Kidney (tissue), 14 donors: ENCODE results near the gene SCN4A. TPM values are rescaled to one million over a fixed set of nuclear protein-coding genes. Genes with fewer than 3 reads are reported as not detected.

Experiments
- DNase-seq, 5 donors: peaks; one replicate each; pipeline ENCODE4 v3.0.0-alpha.2; 2013 to 2020
- FAIRE-seq: peaks from 2 replicates; lab custom pipeline; 2012; peaks lifted over from hg19 to GRCh38; lab: Jason Lieb, UNC
- H3K27ac ChIP-seq, 2 donors: one replicate each; pipeline ENCODE4 v1.7.0; 2013; ENCODE audit warnings: low read depth in 2 of 2, low read length in 2 of 2, inconsistent platforms in 1 of 2
- H3K27me3 ChIP-seq: one replicate; pipeline ENCODE4 v1.7.1; 2013; ENCODE audit warnings: low read length, inconsistent platforms; ENCODE audit not compliant: control insufficient read depth, insufficient read depth
- H3K36me3 ChIP-seq, 3 donors: one replicate each; pipeline versions ENCODE4 v1.7.0 to v1.7.1; 2013; ENCODE audit warnings: low read length in 3 of 3, control low read depth in 1 of 3, inconsistent platforms in 1 of 3; ENCODE audit not compliant: insufficient read depth in 3 of 3, control insufficient read depth in 2 of 3
- H3K4me1 ChIP-seq, 3 donors: one replicate each; pipeline versions ENCODE4 v1.7.0 to v1.7.1; 2013; ENCODE audit warnings: low read length in 3 of 3, inconsistent platforms in 1 of 3, low read depth in 1 of 3; ENCODE audit not compliant: control insufficient read depth in 2 of 3, insufficient read depth in 2 of 3
- H3K4me3 ChIP-seq, 3 donors: one replicate each; pipeline versions ENCODE4 v1.7.0 to v1.8.1; 2013; ENCODE audit warnings: low read length in 3 of 3, control low read depth in 1 of 3, inconsistent platforms in 1 of 3
- H3K9ac ChIP-seq, 3 donors: one replicate each; pipeline versions ENCODE4 v1.7.0 to v1.7.1; 2013; ENCODE audit warnings: low read length in 3 of 3, control low read depth in 1 of 3, inconsistent platforms in 1 of 3
- H3K9me3 ChIP-seq, 3 donors: one replicate each; pipeline versions ENCODE4 v1.7.0 to v1.7.1; 2013; ENCODE audit warnings: low read length in 3 of 3, control low read depth in 1 of 3, inconsistent platforms in 1 of 3; ENCODE audit not compliant: control insufficient read depth in 2 of 3, insufficient read depth in 1 of 3
- intact Hi-C: fragments of 100-400 bp; cut with DNase I; formaldehyde crosslinking; loops from one replicate; pipeline ENCODE4 v1.11.1; 2022
- polyA plus RNA-seq: library from polyadenylated mRNA; stranded (reverse); fragments of 350-450 nt; fragmentation: Illumina TruSeq; extraction: RNeasy Lipid Tissue Mini Kit (QIAGEN cat#74804); gene quantifications from one replicate; pipeline ENCODE4 v1.2.3, GENCODE V29; 2014; ENCODE audit warnings: low read depth, low replicate concordance; ENCODE audit not compliant: insufficient read depth
- total RNA-seq: library from RNA; stranded (reverse); fragmentation: NEBNext Ultra II Directional; extraction: Animal tissue kit (Norgen Biotek cat#: 25700); gene quantifications from one replicate; pipeline ENCODE4 v1.2.1, GENCODE V29; 2021
- TF ChIP-seq, protein P1 (sequence below): IDR thresholded peaks from 3 replicates; pipeline ENCODE4 v1.5.1; 2012; ENCODE audit warnings: mild to moderate bottlenecking, moderate library complexity, borderline replicate concordance; ENCODE audit not compliant: insufficient read depth; ENCODE audit errors: extremely low read depth
- donor health status: control.
- donor health status: control.
- donor health status: control.
- donor health status: control.
- donor health status: control.
- donor health status: DM: yes; HTN: yes; CAD: no.
- donor health status: Normal renal cell carcinoma (clear cell type).

Gene SCN4A
- total and polyA plus RNA-seq, 2 donors from 2014 or later: 0.19 to 3.4 TPM

DNA sequence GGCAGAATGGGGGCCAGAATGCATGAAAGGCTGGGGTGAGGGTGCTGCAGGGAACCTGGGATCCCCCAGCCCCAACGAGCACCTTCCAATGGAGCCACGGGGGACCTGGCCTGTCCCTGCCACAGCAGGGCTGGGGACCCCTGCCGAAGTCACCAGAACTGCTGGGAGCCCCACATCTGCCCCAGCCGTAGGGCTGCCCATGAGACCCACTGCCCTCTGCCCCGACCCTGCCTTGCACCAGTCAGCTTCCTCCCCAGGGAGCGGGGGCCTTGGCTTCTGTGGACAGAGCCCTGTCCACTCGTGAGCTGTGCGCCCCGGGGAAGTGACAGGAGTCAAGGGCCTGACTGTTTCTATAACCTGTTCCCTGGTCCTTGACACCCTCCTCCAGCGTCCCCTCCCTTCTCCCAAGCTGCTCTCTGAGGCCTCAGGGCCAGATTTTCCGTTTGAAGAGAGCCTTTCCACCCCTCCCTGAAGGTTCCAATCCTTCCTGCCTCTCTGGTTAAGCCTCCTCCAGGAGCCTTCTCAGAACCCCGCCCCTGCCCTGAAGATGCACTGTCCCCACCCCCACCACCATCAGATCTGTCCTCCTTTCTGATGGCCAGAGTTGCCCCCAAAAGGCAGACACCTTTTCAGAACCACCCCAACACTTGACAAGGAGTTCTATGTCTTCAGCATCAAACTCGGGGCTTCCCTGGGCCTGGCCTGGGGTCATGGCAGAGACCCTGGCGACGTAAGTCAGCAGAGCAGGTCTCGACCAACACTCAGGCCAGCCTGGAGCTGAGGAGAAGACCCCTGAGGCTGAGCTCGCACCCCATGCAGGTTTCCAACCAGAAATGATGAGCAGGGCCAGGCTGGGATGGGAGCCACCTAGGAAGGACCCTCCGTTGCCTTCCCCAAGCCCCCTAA lies 14.8 kb upstream of the SCN4A start:
- intact Hi-C loops: no loop called here
- no peaks in the 10 kb centered on the region for H3K9me3 ChIP-seq
- TF ChIP-seq, protein P1, sequence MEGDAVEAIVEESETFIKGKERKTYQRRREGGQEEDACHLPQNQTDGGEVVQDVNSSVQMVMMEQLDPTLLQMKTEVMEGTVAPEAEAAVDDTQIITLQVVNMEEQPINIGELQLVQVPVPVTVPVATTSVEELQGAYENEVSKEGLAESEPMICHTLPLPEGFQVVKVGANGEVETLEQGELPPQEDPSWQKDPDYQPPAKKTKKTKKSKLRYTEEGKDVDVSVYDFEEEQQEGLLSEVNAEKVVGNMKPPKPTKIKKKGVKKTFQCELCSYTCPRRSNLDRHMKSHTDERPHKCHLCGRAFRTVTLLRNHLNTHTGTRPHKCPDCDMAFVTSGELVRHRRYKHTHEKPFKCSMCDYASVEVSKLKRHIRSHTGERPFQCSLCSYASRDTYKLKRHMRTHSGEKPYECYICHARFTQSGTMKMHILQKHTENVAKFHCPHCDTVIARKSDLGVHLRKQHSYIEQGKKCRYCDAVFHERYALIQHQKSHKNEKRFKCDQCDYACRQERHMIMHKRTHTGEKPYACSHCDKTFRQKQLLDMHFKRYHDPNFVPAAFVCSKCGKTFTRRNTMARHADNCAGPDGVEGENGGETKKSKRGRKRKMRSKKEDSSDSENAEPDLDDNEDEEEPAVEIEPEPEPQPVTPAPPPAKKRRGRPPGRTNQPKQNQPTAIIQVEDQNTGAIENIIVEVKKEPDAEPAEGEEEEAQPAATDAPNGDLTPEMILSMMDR: no peak
- no peak overlapping the region for H3K4me3 ChIP-seq
- H3K4me1 ChIP-seq: peaks cover 0 to 14% (median 0%) of the 10 kb centered on the region in 3 donors
- no peaks in the 10 kb centered on the region for H3K36me3 ChIP-seq
- DNase-seq: peak in 1 of 5 donors; percentile 68
- no peaks in the 10 kb centered on the region for H3K27me3 ChIP-seq
- no peak for FAIRE-seq
- H3K9ac ChIP-seq: no peak overlapping the region
- no peak overlapping the region for H3K27ac ChIP-seq

DNA sequence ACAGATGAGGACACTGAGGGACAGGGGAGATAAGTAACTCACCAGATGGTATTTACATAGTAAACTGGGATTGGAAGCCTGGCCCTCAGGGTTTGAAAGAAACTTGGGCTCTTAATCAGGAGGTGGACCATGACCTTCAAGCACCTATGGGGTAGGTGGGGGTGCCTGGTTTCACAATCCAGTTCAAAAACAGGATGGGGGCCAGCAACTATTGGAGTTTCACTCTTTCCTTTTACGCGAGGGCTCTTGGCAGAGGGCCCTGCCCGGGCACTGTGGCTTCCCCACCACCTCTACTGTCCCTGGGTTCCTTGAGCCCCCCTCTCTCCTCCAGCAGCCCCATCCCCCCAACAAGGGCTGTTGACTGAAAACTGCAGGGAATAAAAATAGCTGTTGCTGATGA lies 14.1 kb upstream of the SCN4A start:
- Histone ChIP-seq H3K9me3 (peaks cover 0 to 3% (median 0%) of the 10 kb centered on the region in 3 donors), H3K36me3 (no peaks in the 10 kb centered on the region), H3K4me3 (no peak overlapping the region), H3K27me3 (no peaks in the 10 kb centered on the region), H3K9ac (no peak overlapping the region), H3K4me1 (peaks cover 0 to 14% (median 0%) of the 10 kb centered on the region in 3 donors), H3K27ac (peak overlapping the region in 1 of 2 donors; percentile 14)
- DNase-seq (peak in 1 of 5 donors; percentile 19), FAIRE-seq (no peak)
- intact Hi-C loops: no loop called here
- TF ChIP-seq, protein P1: no peak

DNA sequence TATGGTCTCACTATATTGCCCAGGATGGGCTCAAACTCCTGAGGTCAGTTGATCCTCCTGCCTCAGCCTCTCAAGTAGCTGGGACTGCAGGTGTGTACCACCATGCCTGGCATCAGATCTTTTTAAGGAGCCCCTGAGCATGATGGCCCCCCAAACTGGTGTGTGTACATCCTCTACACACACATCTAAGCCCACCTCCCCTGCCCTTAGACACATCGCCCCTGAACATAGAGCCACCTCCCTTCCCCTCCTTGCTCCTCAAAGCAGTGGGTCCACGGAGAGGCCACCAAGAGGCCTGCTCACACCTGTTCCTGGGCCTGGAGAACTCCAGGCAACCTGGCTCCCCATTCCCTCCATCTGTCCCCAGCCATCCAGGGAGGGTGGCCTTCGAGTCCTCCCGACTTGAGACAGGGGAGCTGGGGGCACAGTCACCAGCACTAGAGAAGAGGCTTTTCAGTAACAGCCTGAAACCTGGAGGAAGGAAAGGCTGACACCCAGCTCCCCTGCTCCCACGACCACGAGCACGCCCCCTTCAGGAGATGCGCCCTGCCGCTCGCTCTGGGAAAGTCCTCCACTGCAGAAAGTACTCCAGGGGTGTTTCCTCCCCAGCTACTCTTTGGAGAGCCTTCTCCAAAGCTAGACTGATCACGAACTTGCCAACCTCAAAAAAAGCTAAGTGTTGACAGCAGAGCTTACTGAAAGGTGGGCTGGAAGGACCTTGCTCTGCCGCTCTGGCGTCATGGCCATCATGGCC lies 12.8 kb upstream of the SCN4A start:
- TF ChIP-seq, protein P1: no peak
- H3K4me1 ChIP-seq: peaks cover 0 to 12% (median 0%) of the 10 kb centered on the region in 3 donors
- no peak overlapping the region for H3K9ac ChIP-seq
- peaks cover 0 to 6% (median 0%) of the 10 kb centered on the region in 3 donors for H3K9me3 ChIP-seq
- intact Hi-C loops: no loop called here
- H3K36me3 ChIP-seq: no peaks in the 10 kb centered on the region
- H3K27me3 ChIP-seq: no peaks in the 10 kb centered on the region
- FAIRE-seq: no peak
- DNase-seq: peak in 1 of 5 donors; percentile 50
- no peak overlapping the region for H3K4me3 ChIP-seq
- peak overlapping the region in 1 of 2 donors; percentile 67 for H3K27ac ChIP-seq
